ENCODE measurements around the gene ATIC. TPM values are rescaled to one million over a fixed set of nuclear protein-coding genes. Genes with fewer than 3 reads are reported as not detected.

Gene ATIC
- polyA plus RNA-seq, 1 donor, result 129 TPM

DNA sequence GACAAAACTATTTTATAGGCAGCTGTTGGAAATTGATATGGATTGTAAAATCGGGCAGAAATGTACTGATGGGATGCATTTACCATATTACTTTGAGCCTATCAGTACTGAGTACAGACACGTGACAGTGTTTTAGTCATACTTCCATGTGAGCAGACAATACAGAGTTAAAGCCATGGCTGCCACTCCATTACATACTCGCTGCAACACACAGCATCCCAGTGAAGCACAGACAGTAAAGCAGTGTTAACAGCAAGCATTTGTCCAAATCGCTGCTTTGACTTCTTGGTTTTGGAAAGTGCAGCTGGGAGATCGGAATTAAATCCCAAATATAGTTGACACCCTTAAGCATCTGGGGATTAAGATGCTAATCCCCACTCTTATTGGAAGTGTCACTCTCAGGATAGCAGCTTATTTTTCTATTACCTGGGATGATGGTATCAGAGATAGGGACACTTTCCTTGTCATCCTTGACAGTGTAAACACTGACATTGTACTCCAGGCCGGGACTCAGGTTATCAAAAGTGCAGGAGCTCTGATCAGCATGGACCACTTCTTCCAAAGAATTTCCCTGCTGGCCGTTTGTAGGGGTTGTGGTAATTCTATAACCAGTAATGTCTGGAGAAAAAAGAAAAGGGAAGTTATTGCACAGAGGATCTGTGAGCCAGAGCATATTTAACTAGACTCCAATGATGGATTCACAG lies 82.4 kb downstream of the ATIC start:
- no peaks in the 10 kb centered on the region for H3K27me3 ChIP-seq (ENCODE audit: control insufficient read depth, insufficient read depth, low read length)
- H3K4me3 ChIP-seq (ENCODE audit: low read length), result no peak overlapping the region
- no peak for DNase-seq
- H3K36me3 ChIP-seq (ENCODE audit: control insufficient read depth, insufficient read depth, low read length), result peaks cover 57% of the 10 kb centered on the region
- H3K4me1 ChIP-seq (ENCODE audit: control insufficient read depth, insufficient read depth, low read length), result no peaks in the 10 kb centered on the region
- no peak overlapping the region for H3K27ac ChIP-seq (ENCODE audit: low read length)
- peaks cover 9% of the 10 kb centered on the region for H3K9me3 ChIP-seq (ENCODE audit: control insufficient read depth, low read depth, low read length)
- no CpG with 5 or more reads among the region's 7 CpGs for WGBS (ENCODE audit: insufficient coverage, low lambda C conversion rate)

DNA sequence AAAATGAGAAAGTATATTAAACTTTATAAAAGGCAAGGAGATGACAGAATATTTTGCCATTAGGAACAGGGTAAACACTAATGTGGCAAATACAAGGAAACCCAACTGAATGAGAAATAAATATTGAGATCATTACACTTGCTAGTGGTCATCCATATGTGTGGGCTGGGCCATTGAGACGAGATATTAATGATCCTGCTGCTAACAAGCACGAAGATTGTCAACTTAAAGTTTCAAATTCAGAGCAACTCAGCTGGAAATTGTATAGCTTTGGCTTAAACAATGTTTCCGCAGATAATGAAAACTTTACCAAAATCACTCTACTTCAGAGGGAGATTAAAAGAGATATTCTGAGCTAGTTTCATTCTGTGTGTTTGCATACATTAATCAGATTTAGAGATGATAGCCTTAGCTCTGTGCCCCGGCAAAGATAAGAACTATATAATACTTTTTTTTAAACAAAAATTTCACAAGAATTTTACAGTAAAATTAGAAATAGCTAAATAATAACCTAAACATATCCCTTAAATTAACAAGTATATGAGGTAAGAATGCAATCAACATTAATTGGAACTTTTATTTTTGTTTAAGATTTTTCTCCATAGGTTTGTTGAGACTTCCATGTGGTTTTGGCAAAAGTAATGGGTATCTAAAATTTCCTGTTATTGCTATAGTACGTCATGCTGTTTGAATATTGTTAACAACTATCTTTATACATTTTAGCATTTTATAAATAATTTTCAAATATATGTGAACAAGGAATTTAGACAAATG lies 84.0 kb downstream of the ATIC start:
- H3K27ac ChIP-seq (ENCODE audit: low read length), result no peak overlapping the region
- H3K9me3 ChIP-seq (ENCODE audit: control insufficient read depth, low read depth, low read length), result peaks cover 9% of the 10 kb centered on the region
- no CpG with 5 or more reads among the region's 5 CpGs for WGBS (ENCODE audit: insufficient coverage, low lambda C conversion rate)
- no peaks in the 10 kb centered on the region for H3K27me3 ChIP-seq (ENCODE audit: control insufficient read depth, insufficient read depth, low read length)
- peaks cover 50% of the 10 kb centered on the region for H3K36me3 ChIP-seq (ENCODE audit: control insufficient read depth, insufficient read depth, low read length)
- no peak overlapping the region for H3K4me3 ChIP-seq (ENCODE audit: low read length)
- H3K4me1 ChIP-seq (ENCODE audit: control insufficient read depth, insufficient read depth, low read length), result no peaks in the 10 kb centered on the region
- no peak for DNase-seq

DNA sequence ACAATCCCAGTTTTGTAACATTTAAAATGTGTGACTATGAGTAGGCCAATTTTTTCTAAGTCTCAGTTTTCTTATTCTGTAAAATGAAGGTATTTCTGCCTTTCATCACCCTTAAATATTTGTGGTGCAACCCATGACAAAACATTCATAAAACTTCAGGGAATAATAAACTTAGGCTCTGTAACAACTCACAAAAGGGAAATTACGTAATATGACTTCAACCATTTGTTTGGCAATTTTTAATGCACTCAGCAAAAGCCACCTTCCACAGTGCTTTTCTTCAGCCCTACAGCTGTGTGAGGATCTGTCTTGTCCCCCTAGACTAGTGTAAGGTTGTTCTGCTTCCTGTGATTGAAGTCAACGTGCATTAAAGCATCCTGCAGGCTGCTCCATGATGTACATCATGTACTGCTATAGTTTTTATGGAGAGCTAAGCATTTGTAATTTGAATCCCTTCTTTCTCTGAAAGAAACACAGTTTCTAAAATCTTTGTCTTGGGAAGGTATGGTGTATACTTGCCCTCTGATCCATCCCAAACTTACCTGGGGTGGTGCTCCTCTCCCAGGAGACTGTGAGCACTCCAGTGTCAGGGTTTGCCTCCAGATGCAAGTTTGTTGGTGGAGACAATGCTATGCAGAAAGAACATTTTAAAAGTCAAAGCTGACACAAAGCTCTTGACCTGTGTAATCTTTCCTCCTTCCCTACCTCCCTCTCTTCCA lies 84.9 kb downstream of the ATIC start:
- H3K27me3 ChIP-seq (ENCODE audit: control insufficient read depth, insufficient read depth, low read length), result no peaks in the 10 kb centered on the region
- no peaks in the 10 kb centered on the region for H3K4me1 ChIP-seq (ENCODE audit: control insufficient read depth, insufficient read depth, low read length)
- peaks cover 46% of the 10 kb centered on the region for H3K36me3 ChIP-seq (ENCODE audit: control insufficient read depth, insufficient read depth, low read length)
- peaks cover 6% of the 10 kb centered on the region for H3K9me3 ChIP-seq (ENCODE audit: control insufficient read depth, low read depth, low read length)
- H3K27ac ChIP-seq (ENCODE audit: low read length), result no peak overlapping the region
- H3K4me3 ChIP-seq (ENCODE audit: low read length), result no peak overlapping the region
- no CpG with 5 or more reads among the region's 2 CpGs for WGBS (ENCODE audit: insufficient coverage, low lambda C conversion rate)
- no peak for DNase-seq

DNA sequence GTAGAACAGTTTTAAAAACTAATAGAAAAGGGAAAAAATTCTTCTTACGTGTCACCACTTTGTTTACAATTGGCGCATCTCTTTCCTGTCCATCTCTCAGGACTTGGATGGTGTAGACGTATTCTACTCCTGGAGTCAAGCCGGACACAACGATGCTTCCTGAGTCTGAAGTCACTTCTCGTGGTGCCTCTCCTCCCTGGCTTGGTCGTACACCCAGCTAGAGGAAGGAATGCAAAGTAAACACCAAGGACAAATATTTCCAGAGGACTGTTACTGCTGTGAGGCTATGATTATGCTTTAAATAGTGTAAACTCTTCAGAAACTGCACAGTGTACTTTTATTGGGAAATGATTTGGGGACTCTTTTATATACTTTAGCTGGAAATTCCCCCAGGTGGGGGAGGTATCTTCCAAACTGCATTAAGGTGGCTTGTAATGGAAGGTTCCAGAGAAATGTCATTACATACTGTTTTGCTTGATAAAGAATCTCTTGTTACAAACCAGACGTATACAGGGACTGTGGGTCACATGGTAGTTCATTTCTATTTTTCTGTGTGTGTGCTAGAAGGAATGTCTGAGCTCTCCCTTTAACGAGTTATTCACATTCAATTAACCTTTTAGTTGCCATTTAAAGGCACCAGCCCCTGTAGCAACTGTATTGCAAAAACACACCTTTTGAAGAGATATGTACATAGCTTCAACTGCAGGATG lies 85.9 kb downstream of the ATIC start:
- H3K27me3 ChIP-seq (ENCODE audit: control insufficient read depth, insufficient read depth, low read length), result no peaks in the 10 kb centered on the region
- H3K36me3 ChIP-seq (ENCODE audit: control insufficient read depth, insufficient read depth, low read length), result peaks cover 44% of the 10 kb centered on the region
- H3K4me1 ChIP-seq (ENCODE audit: control insufficient read depth, insufficient read depth, low read length), result no peaks in the 10 kb centered on the region
- no peak for DNase-seq
- peaks cover 6% of the 10 kb centered on the region for H3K9me3 ChIP-seq (ENCODE audit: control insufficient read depth, low read depth, low read length)
- no peak overlapping the region for H3K4me3 ChIP-seq (ENCODE audit: low read length)
- H3K27ac ChIP-seq (ENCODE audit: low read length), result no peak overlapping the region
- no CpG with 5 or more reads among the region's 9 CpGs for WGBS (ENCODE audit: insufficient coverage, low lambda C conversion rate)

DNA sequence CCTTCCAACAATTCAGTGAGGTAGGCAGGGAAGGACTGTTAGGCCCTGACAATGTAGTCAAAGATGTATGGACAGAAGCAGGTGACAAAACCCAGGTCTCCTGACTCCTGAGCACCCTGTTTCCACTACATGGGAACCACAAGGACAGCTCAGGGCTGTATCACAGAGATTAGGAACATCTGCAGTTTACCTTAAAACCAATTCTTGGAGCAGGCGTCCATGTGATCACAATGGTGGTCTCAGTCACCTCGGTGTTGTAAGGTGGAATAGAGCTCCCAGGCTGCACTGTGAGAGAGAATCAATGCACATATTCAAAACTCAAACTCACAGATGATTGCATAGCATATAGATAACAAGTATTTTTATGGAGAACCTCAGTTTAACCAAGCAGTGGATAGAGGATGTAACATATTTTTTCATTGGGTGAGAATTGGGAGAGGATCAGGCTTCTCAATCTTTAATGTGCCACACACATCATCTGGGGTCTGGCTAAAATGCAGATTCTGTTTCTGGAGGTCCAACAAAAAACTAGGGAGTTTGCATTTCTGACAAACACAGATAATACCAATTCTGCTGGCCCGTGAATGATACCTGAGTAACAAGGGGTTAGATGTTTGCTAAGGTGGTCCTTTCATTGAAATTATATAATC lies 87.3 kb downstream of the ATIC start:
- DNase-seq, result no peak
- WGBS (ENCODE audit: insufficient coverage, low lambda C conversion rate), result 100% methylated on average over 1 of the region's 3 CpGs
- H3K4me3 ChIP-seq (ENCODE audit: low read length), result no peak overlapping the region
- H3K27ac ChIP-seq (ENCODE audit: low read length), result no peak overlapping the region
- peaks cover 6% of the 10 kb centered on the region for H3K9me3 ChIP-seq (ENCODE audit: control insufficient read depth, low read depth, low read length)
- peaks cover 40% of the 10 kb centered on the region for H3K36me3 ChIP-seq (ENCODE audit: control insufficient read depth, insufficient read depth, low read length)
- H3K4me1 ChIP-seq (ENCODE audit: control insufficient read depth, insufficient read depth, low read length), result no peaks in the 10 kb centered on the region
- H3K27me3 ChIP-seq (ENCODE audit: control insufficient read depth, insufficient read depth, low read length), result no peaks in the 10 kb centered on the region

Other genes with a start within 250 kb of the ATIC start
- 0.06 TPM for gene ABCA12, start 173.4 kb upstream of the ATIC start, polyA plus RNA-seq
- gene FN1, start 124.0 kb downstream of the ATIC start, polyA plus RNA-seq, result 216 TPM

Data from large intestine (tissue), 3 donors.